ENCODE results near the gene EXD3. TPM values are rescaled to one million over a fixed set of nuclear protein-coding genes. Genes with fewer than 3 reads are reported as not detected.

The EXD3 gene
- total RNA-seq, 1 donor from 2014 or later: 8.4 TPM

DNA sequence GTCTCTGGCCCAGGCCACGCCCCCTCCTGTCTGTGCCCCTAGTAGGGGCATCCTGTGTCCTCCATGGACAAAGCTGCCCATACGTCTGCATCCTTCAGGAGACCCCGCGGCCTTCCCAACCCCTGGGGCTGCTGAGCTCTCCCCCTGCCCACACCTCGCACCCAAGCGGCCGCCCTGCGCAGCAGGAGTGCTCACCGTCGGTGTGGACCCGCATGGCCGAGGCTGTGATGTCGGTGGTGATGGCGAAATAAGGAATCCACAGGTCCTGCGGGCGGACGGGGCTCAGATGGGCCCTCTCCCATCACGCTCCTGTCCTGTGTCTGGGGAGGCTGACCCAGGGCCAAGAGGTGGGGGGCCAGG is 40.9 kb upstream of the EXD3 start:
- Histone ChIP-seq H3K9me3 (ENCODE audit: control insufficient read depth in 3 of 3, low read length in 3 of 3) (no peaks in the 10 kb centered on the region), H3K27me3 (ENCODE audit: control insufficient read depth in 3 of 3, insufficient read depth in 3 of 3, low read length in 3 of 3) (no peaks in the 10 kb centered on the region), H3K9ac (ENCODE audit: low read depth in 1 of 3, low read length in 3 of 3) (no peak overlapping the region), H3K27ac (ENCODE audit: low read depth, low read length) (no peak overlapping the region), H3K4me1 (ENCODE audit: control insufficient read depth in 3 of 3, insufficient read depth in 3 of 3, low read length in 3 of 3) (peaks cover 5 to 11% (median 6%) of the 10 kb centered on the region in 3 donors), H3K4me3 (ENCODE audit: low read length in 3 of 3) (no peak overlapping the region), H3K36me3 (ENCODE audit: control insufficient read depth in 3 of 3, insufficient read depth in 3 of 3, low read length in 3 of 3) (peaks cover 3 to 20% (median 14%) of the 10 kb centered on the region in 3 donors)

DNA sequence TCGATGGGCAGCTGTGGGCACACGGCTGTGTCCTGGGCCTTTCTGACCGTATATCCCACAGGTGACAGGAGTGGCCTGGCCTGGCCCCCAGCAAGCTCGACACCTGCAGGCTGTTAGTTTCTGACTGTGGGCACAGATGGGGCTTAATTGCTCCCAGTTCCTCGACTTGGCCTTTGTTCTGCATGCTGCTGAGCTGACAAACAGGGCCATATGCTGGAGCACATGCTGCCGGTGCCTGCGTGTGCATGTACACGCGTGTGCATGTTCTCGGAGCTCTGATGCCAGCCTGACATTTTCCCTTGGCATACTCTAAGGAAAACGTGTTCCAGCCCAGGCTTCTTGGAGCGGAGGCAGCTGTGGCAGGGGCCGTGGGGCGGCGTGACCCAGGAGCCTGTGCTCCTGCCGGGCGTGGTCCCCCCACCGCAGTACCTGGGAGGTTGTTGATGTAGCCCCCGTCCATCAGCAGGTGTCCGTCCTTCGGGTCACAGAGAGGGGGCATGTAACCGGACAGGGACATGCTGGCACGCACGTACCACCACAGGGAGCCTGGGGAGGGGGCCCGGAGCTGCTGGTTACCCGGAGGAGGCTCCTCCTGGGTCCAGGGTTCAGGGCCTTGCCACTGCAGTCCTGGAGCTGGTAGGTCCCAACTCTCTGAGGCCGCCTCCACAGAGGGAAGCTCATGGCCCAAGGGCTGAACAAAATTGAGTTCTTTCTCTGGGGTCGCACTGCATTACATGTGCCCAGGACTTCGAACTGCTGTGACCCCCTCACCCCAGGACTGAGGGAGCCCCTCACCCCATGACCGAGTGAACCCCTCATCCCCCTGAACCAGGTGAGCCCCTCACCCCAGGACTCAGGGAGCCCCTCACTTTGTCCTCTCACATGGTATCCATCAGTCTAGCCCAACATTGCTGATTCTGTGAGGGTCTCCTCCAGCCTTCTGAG is 40.3 kb upstream of the EXD3 start:
- Histone ChIP-seq H3K27me3 (ENCODE audit: control insufficient read depth in 3 of 3, insufficient read depth in 3 of 3, low read length in 3 of 3) (no peaks in the 10 kb centered on the region), H3K4me3 (ENCODE audit: low read length in 3 of 3) (no peak overlapping the region), H3K27ac (ENCODE audit: low read depth, low read length) (no peak overlapping the region), H3K9me3 (ENCODE audit: control insufficient read depth in 3 of 3, low read length in 3 of 3) (no peaks in the 10 kb centered on the region), H3K9ac (ENCODE audit: low read depth in 1 of 3, low read length in 3 of 3) (no peak overlapping the region), H3K4me1 (ENCODE audit: control insufficient read depth in 3 of 3, insufficient read depth in 3 of 3, low read length in 3 of 3) (peaks cover 6 to 16% (median 9%) of the 10 kb centered on the region in 3 donors), H3K36me3 (ENCODE audit: control insufficient read depth in 3 of 3, insufficient read depth in 3 of 3, low read length in 3 of 3) (peaks cover 3 to 20% (median 14%) of the 10 kb centered on the region in 3 donors)

DNA sequence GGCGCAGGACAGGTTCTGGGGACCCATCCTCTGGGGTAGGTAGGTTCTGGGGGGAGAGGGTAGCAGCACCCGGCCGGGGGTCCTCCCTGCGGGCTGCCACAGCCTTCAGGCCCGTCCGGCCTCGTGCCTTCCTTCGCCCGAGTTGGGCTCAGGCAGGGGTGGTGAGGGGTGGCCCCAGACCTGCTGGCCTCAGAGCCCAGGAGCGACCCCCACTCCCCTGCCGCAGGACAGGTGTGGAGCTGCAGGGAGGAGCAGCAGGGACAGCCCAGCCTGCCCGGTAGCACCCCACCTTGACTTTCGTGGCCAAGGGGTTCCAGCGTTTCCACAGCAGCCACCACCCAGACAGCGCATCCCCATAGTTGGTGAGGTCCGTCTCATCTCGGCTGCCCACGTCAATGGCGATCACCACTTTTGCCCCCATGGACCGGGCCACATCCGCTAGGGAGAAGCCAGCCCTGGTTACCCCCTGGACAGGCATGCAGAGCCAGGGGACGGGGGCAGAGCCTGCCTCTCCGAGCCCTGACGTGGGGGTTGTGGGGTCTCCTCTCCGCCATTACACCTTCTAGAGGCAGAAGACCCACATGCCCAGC is 39.5 kb upstream of the EXD3 start:
- no peak overlapping the region for H3K27ac ChIP-seq (ENCODE audit: low read depth, low read length)
- no peaks in the 10 kb centered on the region for H3K27me3 ChIP-seq (ENCODE audit: control insufficient read depth in 3 of 3, insufficient read depth in 3 of 3, low read length in 3 of 3)
- H3K4me3 ChIP-seq (ENCODE audit: low read length in 3 of 3): no peak overlapping the region
- no peak overlapping the region for H3K9ac ChIP-seq (ENCODE audit: low read depth in 1 of 3, low read length in 3 of 3)
- peaks cover 3 to 20% (median 14%) of the 10 kb centered on the region in 3 donors for H3K36me3 ChIP-seq (ENCODE audit: control insufficient read depth in 3 of 3, insufficient read depth in 3 of 3, low read length in 3 of 3)
- peaks cover 6 to 20% (median 12%) of the 10 kb centered on the region in 3 donors for H3K4me1 ChIP-seq (ENCODE audit: control insufficient read depth in 3 of 3, insufficient read depth in 3 of 3, low read length in 3 of 3)
- H3K9me3 ChIP-seq (ENCODE audit: control insufficient read depth in 3 of 3, low read length in 3 of 3): no peaks in the 10 kb centered on the region

DNA sequence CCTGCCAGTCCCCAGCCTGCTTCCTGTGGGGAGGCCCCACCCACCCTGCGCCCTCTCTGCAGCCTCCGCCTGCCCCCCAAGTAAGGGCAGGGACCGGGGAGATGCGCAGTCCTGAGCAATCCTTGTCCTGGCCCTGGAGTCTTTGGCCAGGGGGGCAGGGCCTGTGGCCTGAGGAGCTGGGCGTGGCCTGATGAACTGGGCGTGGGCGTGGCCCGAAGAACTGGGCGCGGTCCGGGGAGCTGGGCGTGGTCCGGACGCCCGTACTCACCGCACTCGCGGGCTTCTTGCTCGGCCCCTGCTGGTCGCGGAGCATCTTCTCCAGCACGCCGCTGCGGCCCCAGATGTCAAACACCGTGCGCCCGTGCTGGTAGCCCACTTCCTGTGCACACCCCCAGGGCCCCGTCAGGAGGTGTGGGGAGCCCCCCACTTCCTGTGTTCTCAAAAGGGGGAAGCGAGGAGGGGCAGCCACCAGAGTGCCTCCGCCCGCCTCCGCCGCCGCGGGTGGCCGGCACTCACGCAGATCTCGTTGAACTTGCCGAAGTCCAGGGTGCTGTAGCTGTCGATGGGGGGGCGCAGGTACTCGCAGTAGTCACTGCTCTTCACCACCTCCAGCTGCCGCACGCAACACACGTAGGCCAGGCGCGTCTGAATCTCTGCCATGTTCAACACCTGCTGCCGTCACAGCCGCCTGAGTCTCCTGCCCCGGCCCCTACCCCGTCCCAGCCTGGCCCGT is 38.9 kb upstream of the EXD3 start:
- no peak overlapping the region for H3K9ac ChIP-seq (ENCODE audit: low read depth in 1 of 3, low read length in 3 of 3)
- H3K9me3 ChIP-seq (ENCODE audit: control insufficient read depth in 3 of 3, low read length in 3 of 3): no peaks in the 10 kb centered on the region
- H3K27me3 ChIP-seq (ENCODE audit: control insufficient read depth in 3 of 3, insufficient read depth in 3 of 3, low read length in 3 of 3): no peaks in the 10 kb centered on the region
- peaks cover 3 to 15% (median 12%) of the 10 kb centered on the region in 3 donors for H3K36me3 ChIP-seq (ENCODE audit: control insufficient read depth in 3 of 3, insufficient read depth in 3 of 3, low read length in 3 of 3)
- H3K27ac ChIP-seq (ENCODE audit: low read depth, low read length): no peak overlapping the region
- H3K4me3 ChIP-seq (ENCODE audit: low read length in 3 of 3): no peak overlapping the region
- H3K4me1 ChIP-seq (ENCODE audit: control insufficient read depth in 3 of 3, insufficient read depth in 3 of 3, low read length in 3 of 3): peaks cover 6 to 20% (median 12%) of the 10 kb centered on the region in 3 donors

DNA sequence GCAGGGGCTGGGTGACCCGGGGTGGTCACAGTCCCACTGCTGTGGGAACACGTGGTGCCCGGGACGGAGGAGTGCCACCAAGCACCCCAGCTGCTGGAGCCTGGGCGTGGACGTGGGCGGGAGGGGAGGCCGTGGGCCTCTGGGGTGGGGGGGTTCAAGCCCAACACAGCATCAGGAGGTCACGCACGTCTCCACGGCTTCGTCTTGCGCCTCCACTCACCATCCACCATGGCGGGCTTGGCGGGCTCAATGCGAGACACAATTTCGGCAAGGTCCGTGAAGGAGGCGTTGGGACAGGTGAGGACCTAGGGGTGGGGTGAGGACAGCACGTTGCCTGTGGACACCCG is 38.3 kb upstream of the EXD3 start:
- Histone ChIP-seq H3K36me3 (ENCODE audit: control insufficient read depth in 3 of 3, insufficient read depth in 3 of 3, low read length in 3 of 3) (peaks cover 3 to 15% (median 12%) of the 10 kb centered on the region in 3 donors), H3K9ac (ENCODE audit: low read depth in 1 of 3, low read length in 3 of 3) (no peak overlapping the region), H3K9me3 (ENCODE audit: control insufficient read depth in 3 of 3, low read length in 3 of 3) (no peaks in the 10 kb centered on the region), H3K27me3 (ENCODE audit: control insufficient read depth in 3 of 3, insufficient read depth in 3 of 3, low read length in 3 of 3) (no peaks in the 10 kb centered on the region), H3K4me3 (ENCODE audit: low read length in 3 of 3) (no peak overlapping the region), H3K27ac (ENCODE audit: low read depth, low read length) (no peak overlapping the region), H3K4me1 (ENCODE audit: control insufficient read depth in 3 of 3, insufficient read depth in 3 of 3, low read length in 3 of 3) (peaks cover 6 to 20% (median 12%) of the 10 kb centered on the region in 3 donors)

DNA sequence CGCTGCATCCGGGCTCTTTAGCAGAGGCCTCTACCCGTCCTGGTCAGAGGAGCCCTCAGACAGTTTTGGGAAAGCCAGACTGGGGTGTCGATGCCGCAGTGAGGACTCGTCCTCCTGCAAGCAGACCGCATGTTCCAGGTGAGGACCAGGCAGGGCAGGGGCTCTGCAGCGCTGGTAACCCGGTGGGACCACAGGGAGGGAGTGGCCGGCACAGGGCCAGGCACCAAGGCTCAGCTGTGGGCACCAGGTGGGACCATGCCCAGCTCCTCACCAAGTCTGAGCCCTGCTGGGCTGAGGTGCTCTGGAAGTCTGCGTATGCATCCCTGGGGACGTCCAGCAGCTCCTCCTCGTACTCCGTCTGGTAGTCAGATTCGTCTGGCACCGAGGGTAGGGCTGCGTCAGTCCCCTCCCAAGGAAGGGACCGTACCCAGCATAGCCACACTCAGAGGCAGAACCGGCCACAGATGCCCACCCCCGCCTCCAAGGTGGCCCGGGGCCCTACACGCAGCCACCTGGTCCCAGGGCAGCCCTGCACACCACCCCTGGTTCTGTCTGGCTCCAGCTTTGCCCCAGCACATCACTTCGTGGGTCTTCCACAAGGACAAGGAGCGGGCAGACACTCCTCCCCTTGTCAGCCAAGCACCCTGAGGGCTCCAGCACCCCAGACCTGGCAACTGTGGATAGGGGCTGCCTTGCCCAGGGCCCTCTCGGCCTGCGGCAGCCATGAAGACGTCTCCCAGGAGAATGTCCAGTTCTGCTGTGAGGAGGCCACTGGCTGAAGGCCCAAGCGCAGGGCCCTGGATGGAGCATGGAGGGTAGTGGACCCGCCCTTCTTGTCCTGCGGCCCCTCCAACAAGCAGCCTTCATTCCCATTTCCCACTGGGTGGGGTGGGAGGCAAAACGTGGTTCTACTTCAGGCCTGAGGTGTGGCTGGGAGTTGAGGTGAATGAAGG is 37.7 kb upstream of the EXD3 start:
- H3K27ac ChIP-seq (ENCODE audit: low read depth, low read length): no peak overlapping the region
- peaks cover 6 to 20% (median 12%) of the 10 kb centered on the region in 3 donors for H3K4me1 ChIP-seq (ENCODE audit: control insufficient read depth in 3 of 3, insufficient read depth in 3 of 3, low read length in 3 of 3)
- H3K9ac ChIP-seq (ENCODE audit: low read depth in 1 of 3, low read length in 3 of 3): no peak overlapping the region
- H3K9me3 ChIP-seq (ENCODE audit: control insufficient read depth in 3 of 3, low read length in 3 of 3): no peaks in the 10 kb centered on the region
- no peak overlapping the region for H3K4me3 ChIP-seq (ENCODE audit: low read length in 3 of 3)
- peaks cover 3 to 18% (median 13%) of the 10 kb centered on the region in 3 donors for H3K36me3 ChIP-seq (ENCODE audit: control insufficient read depth in 3 of 3, insufficient read depth in 3 of 3, low read length in 3 of 3)
- no peaks in the 10 kb centered on the region for H3K27me3 ChIP-seq (ENCODE audit: control insufficient read depth in 3 of 3, insufficient read depth in 3 of 3, low read length in 3 of 3)

DNA sequence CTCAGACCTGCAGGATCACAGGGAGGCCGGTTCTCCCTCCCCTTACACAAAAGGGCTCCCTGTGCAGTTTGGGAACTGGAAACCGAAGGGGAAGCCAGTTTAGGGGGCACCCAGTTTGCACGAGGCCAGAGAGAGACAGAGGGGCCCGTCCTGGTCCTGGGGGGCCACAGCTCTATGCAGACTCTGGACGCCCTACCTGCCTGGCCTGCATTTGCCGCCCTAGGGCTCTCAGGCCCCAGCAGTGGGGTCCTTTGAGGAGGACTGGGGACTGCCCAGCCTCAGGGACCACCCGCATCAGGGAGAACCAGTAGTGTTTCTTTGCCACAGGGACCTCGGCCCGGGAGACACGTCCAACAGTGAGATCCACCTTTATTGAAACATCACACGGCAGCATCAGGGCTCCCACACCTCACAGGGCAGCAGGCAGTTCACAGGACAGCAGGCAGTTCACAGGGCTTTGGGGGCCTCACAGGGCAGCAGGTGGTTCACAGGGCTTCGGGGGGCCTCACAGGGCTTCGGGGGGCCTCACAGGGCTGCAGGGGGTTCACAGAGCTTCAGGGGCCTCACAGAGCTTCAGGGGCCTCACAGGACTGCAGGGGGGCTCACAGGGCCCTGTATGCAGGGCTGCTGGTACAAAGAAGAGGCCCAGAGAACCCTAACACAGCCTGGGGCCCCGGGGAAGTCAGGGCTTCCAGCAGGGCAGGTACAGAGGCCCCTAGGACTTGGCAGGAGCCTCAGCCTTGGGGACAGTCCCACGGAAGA is 36.8 kb upstream of the EXD3 start:
- Histone ChIP-seq H3K36me3 (ENCODE audit: control insufficient read depth in 3 of 3, insufficient read depth in 3 of 3, low read length in 3 of 3) (peaks cover 3 to 19% (median 13%) of the 10 kb centered on the region in 3 donors), H3K4me3 (ENCODE audit: low read length in 3 of 3) (peak overlapping the region; percentile 64 to 76 (median 70)), H3K4me1 (ENCODE audit: control insufficient read depth in 3 of 3, insufficient read depth in 3 of 3, low read length in 3 of 3) (peaks cover 6 to 26% (median 15%) of the 10 kb centered on the region in 3 donors), H3K27ac (ENCODE audit: low read depth, low read length) (no peak overlapping the region), H3K9ac (ENCODE audit: low read depth in 1 of 3, low read length in 3 of 3) (peak overlapping the region; percentile 55 to 75 (median 72)), H3K27me3 (ENCODE audit: control insufficient read depth in 3 of 3, insufficient read depth in 3 of 3, low read length in 3 of 3) (no peaks in the 10 kb centered on the region), H3K9me3 (ENCODE audit: control insufficient read depth in 3 of 3, low read length in 3 of 3) (no peaks in the 10 kb centered on the region)

DNA sequence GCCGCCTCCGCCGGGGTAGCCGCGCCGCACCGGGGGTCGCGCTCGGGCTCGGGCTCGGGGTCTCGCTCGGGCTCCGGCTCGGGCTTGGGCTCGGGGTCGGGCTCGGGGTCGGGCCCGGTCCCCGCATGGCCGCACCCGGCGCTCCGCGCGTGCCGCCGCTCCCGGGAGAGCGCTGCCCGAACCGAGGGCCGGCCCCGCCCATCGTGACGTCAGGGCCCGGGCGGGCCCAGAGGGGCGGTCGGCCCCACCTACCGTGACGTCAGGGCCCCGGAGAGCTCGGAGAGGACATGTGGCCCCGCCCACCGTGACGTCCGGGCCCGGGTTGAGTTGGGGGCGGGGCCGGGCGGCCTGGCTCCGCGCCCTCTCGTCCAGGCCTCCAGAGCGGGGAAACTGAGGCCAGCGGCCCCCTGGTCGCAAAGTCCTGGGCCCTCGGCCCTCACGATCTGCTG is 36.2 kb upstream of the EXD3 start, which contains the start of gene NSMF:
Gene NSMF, minus strand, starts transcription at position 183 of the 449 bp plus-strand sequence. CDS start 232 bp downstream, outside the sequence.
- Histone ChIP-seq H3K36me3 (ENCODE audit: control insufficient read depth in 3 of 3, insufficient read depth in 3 of 3, low read length in 3 of 3) (peaks cover 3 to 19% (median 13%) of the 10 kb centered on the region in 3 donors), H3K4me3 (ENCODE audit: low read length in 3 of 3) (peak within 1 kb of the TSS; percentile 64 to 76 (median 70)), H3K9ac (ENCODE audit: low read depth in 1 of 3, low read length in 3 of 3) (peak within 1 kb of the TSS; percentile 55 to 75 (median 72)), H3K27ac (ENCODE audit: low read depth, low read length) (no peak within 1 kb of the TSS), H3K9me3 (ENCODE audit: control insufficient read depth in 3 of 3, low read length in 3 of 3) (no peaks in the 10 kb centered on the region), H3K27me3 (ENCODE audit: control insufficient read depth in 3 of 3, insufficient read depth in 3 of 3, low read length in 3 of 3) (no peaks in the 10 kb centered on the region), H3K4me1 (ENCODE audit: control insufficient read depth in 3 of 3, insufficient read depth in 3 of 3, low read length in 3 of 3) (peaks cover 6 to 32% (median 20%) of the 10 kb centered on the region in 3 donors)

Data from skeletal muscle tissue (tissue), 4 donors.